Keratinocyte (primary cell): ENCODE measurements around the gene UTS2.

ENCODE experiments used
- EZH2 ChIP-seq: IDR thresholded peaks from one replicate; pipeline ENCODE4 v1.6.1; 2012; ENCODE audit warnings: inconsistent platforms, mild to moderate bottlenecking, low read length, moderate library complexity
- TF ChIP-seq, protein P1 (sequence below), 3 experiments: IDR thresholded peaks in 1 of 3; conservative IDR thresholded peaks in 1 of 3; optimal IDR thresholded peaks in 1 of 3; 2 replicates in 2 of 3; 3 replicates in 1 of 3; pipeline versions ENCODE3 to v1.5.1; 2011; ENCODE audit warnings: low read length in 3 of 3, mild to moderate bottlenecking in 3 of 3, moderate library complexity in 2 of 3, control low read depth in 1 of 3, inconsistent platforms in 1 of 3; ENCODE audit not compliant: insufficient read depth in 2 of 3; ENCODE audit errors: extremely low read depth in 1 of 3

DNA sequence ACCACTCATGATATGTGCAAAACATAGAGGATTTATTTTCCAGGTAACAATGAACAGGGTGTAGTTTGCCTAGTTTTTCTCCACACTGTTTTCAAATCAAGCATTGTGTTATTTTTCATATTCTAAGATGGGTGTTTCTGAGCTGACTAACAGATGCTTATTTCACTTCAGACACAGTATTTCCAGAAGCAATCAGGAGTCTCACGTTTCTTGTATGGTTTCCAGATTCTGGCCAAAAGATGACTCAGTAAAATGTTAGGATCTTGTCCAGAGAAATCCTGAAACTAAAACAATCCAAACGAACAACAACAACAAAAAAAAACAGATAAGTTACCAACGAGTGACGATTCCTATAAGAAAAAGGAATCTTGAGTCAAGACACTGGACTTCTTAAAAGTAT, 5.3 kb downstream of the UTS2 start:
- TF ChIP-seq, protein P1, sequence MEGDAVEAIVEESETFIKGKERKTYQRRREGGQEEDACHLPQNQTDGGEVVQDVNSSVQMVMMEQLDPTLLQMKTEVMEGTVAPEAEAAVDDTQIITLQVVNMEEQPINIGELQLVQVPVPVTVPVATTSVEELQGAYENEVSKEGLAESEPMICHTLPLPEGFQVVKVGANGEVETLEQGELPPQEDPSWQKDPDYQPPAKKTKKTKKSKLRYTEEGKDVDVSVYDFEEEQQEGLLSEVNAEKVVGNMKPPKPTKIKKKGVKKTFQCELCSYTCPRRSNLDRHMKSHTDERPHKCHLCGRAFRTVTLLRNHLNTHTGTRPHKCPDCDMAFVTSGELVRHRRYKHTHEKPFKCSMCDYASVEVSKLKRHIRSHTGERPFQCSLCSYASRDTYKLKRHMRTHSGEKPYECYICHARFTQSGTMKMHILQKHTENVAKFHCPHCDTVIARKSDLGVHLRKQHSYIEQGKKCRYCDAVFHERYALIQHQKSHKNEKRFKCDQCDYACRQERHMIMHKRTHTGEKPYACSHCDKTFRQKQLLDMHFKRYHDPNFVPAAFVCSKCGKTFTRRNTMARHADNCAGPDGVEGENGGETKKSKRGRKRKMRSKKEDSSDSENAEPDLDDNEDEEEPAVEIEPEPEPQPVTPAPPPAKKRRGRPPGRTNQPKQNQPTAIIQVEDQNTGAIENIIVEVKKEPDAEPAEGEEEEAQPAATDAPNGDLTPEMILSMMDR (optimal IDR thresholded peaks at IDR 0.05 in 1 of 3, IDR thresholded peaks at IDR 0.05 in 1 of 3, conservative IDR thresholded peaks at IDR 0.05 in 1 of 3; ENCODE audit: extremely low read depth in 1 of 3, insufficient read depth in 2 of 3, low read length in 3 of 3): no peak
- no peak for TF ChIP-seq EZH2
